Measurements from ENCODE around the gene COL4A2. TPM values are rescaled to one million over a fixed set of nuclear protein-coding genes. Genes with fewer than 3 reads are reported as not detected.

The COL4A2 gene
- total RNA-seq, 2 experiments from 2014 or later: not detected

DNA sequence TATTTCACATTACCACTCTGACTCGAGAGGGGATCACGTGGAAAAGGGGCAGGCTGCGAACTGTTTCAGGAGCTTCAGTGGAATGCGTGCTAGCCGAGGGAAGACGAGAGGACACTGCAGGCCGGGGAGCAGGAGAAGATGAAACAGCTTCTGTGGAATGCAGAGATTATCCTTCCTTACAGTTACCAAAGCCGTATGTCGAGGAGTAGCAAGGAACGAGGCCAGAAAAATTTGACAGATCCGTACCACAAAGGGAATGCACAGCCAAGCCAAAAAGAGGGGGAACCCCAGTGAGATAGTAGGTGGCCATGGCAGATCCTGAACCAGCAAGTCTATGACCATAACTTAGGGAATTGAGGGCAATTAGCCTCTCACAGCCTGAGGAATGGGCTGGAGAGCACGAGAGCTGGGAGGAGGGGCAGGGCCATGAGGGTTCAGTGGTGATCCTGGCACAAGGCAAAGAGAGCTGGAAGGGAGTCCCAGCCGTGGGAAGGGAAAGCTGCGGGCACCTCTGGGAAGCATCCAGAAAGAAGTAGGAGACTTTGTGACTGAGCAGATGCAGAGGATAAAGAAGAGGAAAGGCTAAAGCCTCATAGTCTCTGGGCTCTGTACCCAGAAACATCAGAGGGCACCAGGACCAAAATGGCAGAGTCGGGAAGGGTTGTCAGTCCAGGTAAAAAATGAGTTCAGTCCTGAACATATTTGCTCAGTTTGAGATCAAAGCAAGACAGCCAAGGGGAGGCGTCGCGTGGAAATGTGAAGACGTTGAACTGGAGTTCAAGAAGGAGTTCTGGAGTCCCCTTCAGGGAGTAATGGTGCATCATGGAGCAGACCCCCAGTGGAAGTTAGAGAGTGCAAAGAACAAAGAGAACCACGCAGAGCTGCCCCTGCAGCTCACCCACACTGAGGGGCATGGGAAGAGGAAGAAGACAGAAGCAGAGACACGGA lies 5.2 kb upstream of the COL4A2 start:
- H3K27me3 Mint-ChIP-seq: peaks cover 71% of the 10 kb centered on the region
- H3K4me1 Mint-ChIP-seq: peaks cover 5% of the 10 kb centered on the region
- no peak for DNase-seq
- POLR2A ChIA-PET: no interaction called here
- H3K36me3 Mint-ChIP-seq (ENCODE audit: low read depth): peaks cover 3% of the 10 kb centered on the region
- H3K9me3 Mint-ChIP-seq: no peaks in the 10 kb centered on the region
- H3K4me3 Mint-ChIP-seq: no peak overlapping the region
- CTCF ChIA-PET: no interaction called here
- H3K27ac Mint-ChIP-seq: no peak overlapping the region

DNA sequence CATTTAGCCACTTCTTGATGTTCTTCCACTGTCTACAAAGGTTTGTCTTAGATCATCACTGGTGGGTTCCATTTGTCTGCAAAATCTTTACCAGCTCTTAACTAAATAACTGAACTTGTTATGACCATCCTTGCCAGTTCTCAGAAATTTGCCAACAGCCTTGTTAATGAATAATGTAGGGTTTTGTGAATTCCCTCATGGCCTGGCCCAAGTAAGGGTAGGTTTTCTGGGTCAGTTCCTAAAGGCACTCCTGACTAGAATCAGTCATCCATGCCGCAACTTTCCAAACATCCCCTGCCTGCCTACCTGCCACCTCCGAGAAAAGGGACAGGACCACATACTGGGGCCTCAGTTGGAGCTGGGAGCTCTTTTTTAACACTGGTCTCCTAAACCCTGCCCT lies 4.1 kb upstream of the COL4A2 start:
- peaks cover 69% of the 10 kb centered on the region for H3K27me3 Mint-ChIP-seq
- H3K36me3 Mint-ChIP-seq (ENCODE audit: low read depth): peaks cover 3% of the 10 kb centered on the region
- DNase-seq: no peak
- POLR2A ChIA-PET: no interaction called here
- no peaks in the 10 kb centered on the region for H3K9me3 Mint-ChIP-seq
- H3K27ac Mint-ChIP-seq: no peak overlapping the region
- CTCF ChIA-PET: no interaction called here
- no peak overlapping the region for H3K4me3 Mint-ChIP-seq
- H3K4me1 Mint-ChIP-seq: peaks cover 5% of the 10 kb centered on the region

DNA sequence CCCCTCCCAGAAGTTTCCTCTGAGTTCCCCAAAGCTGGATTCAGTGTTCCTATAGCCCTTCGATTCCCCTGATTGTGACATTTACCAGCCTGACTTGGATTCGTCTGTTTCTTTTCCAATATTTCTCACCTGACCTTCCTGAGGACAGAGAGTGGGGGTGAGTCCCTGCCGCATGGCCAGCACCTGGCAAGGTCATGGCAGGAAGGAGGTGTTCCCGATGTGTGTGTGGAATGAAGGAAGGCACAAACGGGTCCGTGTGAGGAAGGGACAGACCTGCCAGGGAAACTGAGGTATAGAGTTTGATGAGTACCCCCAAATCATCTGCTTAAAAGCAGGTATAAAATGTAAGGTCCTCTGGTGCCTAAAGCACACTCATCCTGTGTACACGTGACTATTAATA lies 3.4 kb upstream of the COL4A2 start:
- ChIA-PET POLR2A (no interaction called here), CTCF (no interaction called here)
- H3K36me3 Mint-ChIP-seq (ENCODE audit: low read depth): peaks cover 3% of the 10 kb centered on the region
- H3K4me1 Mint-ChIP-seq: peaks cover 7% of the 10 kb centered on the region
- H3K27ac Mint-ChIP-seq: no peak overlapping the region
- H3K27me3 Mint-ChIP-seq: peaks cover 69% of the 10 kb centered on the region
- H3K9me3 Mint-ChIP-seq: no peaks in the 10 kb centered on the region
- H3K4me3 Mint-ChIP-seq: no peak overlapping the region
- DNase-seq: no peak

DNA sequence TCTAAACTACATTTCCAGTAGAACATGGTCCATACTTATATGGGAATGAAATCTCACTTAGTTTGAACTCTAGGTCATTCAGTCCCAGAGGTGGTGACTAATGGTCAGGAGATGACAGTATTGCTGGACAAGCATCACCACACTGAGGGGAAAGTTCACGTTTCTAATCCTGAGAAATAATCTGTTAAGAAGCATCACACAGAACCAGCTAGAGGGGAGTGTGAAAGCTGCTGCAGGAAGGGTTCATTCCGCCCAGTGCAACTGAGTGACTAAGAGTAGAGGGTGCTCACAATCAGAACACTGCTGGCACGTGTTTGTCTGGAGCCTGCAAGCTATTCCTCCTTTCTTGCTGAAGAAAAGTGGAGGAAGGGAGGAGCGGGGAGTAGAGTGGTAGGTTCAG lies 2.8 kb upstream of the COL4A2 start:
- Mint-ChIP-seq H3K36me3 (ENCODE audit: low read depth) (peaks cover 3% of the 10 kb centered on the region), H3K4me3 (no peak overlapping the region), H3K9me3 (no peaks in the 10 kb centered on the region), H3K27ac (no peak overlapping the region), H3K27me3 (peaks cover 72% of the 10 kb centered on the region), H3K4me1 (peaks cover 4% of the 10 kb centered on the region)
- DNase-seq: no peak
- ChIA-PET POLR2A (no interaction called here), CTCF (no interaction called here)

DNA sequence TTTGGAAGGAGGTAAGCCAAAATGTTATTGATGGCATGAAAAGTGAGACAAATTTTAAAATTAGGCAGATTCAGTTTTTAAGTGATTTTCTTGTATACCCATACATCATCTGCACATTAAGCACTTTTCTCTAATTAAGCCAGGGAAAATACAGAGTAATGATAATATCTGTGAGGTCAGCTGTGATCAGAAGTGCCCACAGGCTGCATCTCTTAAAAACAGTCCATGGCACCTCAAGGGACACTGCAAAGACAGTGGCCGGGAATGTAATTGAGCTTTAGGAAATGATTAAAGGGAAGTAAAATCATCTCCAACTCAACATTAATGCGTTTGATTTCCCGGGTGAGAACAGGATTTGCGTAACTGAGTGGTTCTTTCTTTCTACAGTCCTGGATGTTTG lies 2.1 kb upstream of the COL4A2 start:
- Mint-ChIP-seq H3K36me3 (ENCODE audit: low read depth) (peaks cover 3% of the 10 kb centered on the region), H3K27ac (no peak overlapping the region), H3K4me1 (peaks cover 4% of the 10 kb centered on the region), H3K4me3 (no peak overlapping the region), H3K9me3 (no peaks in the 10 kb centered on the region), H3K27me3 (peaks cover 74% of the 10 kb centered on the region)
- DNase-seq: no peak
- ChIA-PET CTCF (no interaction called here), POLR2A (no interaction called here)

DNA sequence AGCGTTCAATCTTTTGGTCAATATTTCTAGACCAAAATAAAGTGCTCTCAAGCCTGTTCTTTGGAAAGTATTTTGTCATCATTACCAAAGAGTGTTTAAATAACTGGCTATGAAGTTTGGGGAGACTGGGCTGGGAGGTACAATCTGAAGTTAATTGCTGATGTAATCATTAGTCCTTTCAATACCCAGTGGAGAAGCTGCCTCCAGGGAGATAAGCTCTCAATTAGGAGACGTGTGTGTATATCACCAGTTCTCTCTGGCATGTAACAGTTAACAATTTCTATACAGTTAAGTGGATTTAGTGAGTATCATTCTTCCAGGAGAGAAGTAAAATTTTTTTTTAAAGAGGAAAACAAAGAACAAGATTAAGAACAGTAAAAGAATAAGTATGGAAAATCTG lies 1.5 kb upstream of the COL4A2 start:
- ChIA-PET CTCF (no interaction called here), POLR2A (no interaction called here)
- H3K4me3 Mint-ChIP-seq: no peak overlapping the region

DNA sequence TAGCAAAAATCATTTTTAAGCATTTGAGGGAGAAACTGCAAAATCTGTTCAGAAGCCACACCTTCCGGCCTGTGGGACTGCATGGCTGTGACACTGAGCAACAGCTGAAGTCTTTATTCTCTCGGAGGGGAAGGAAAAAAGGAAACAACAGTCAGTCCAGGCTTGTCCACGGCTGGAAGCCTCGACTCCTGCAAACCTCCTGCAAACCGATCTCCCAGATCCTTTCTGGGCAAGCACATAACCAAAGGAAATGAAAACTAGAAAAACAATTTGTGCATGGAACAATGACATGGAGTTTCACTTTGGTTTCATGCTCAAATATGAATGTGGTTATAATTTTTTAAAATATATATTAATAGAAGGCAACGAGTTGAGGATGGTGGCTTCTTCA lies 1.1 kb upstream of the COL4A2 start:
- H3K27me3 Mint-ChIP-seq: peaks cover 70% of the 10 kb centered on the region
- CTCF ChIA-PET: no interaction called here
- H3K4me1 Mint-ChIP-seq: peaks cover 4% of the 10 kb centered on the region
- POLR2A ChIA-PET: no interaction called here
- no peak for DNase-seq
- no peaks in the 10 kb centered on the region for H3K9me3 Mint-ChIP-seq
- H3K4me3 Mint-ChIP-seq: no peak overlapping the region
- no peak overlapping the region for H3K27ac Mint-ChIP-seq
- H3K36me3 Mint-ChIP-seq (ENCODE audit: low read depth): peaks cover 3% of the 10 kb centered on the region

More for the DNA sequence above, 1.5 kb upstream of the COL4A2 start:
- DNase-seq: no peak
- Mint-ChIP-seq H3K27ac (no peak overlapping the region), H3K4me1 (peaks cover 4% of the 10 kb centered on the region), H3K27me3 (peaks cover 70% of the 10 kb centered on the region), H3K36me3 (ENCODE audit: low read depth) (peaks cover 3% of the 10 kb centered on the region), H3K9me3 (no peaks in the 10 kb centered on the region)

DNA sequence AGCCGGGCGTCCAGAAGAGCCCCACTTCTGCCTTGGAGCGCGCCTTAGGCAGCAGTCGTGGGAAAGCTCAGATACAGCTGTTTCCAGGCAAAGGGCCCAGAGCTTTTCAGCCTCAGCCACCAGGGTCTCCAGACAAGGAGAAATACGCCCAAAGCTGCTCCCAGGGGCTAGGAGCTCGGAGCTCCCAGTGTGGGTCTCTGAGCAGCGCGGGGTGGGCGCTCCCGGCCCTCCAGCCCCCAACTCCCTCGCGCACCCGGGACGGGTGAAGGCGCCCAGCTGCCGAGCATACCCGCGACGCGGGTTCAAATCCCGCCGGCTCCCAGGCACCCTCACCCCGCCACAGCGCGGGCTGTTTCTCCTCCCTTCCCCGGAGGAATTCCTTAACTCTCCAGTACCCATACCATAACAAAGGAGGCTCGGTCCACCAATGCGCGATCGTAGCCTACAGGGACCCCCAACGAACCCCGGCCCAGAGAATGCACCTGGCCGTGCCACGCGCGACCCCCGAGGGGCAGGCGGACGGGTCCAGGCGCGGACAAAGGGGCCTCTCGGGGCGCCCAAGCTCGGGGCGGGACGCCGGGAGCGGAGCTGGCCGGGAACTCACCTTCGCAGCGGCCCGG lies 634 bp upstream of the COL4A2 start:
- ChIA-PET CTCF (no interaction called here), POLR2A (no interaction called here)
- Mint-ChIP-seq H3K4me3 (no peak overlapping the region), H3K9me3 (no peaks in the 10 kb centered on the region), H3K4me1 (peaks cover 4% of the 10 kb centered on the region), H3K27me3 (peaks cover 69% of the 10 kb centered on the region), H3K36me3 (ENCODE audit: low read depth) (peaks cover 3% of the 10 kb centered on the region), H3K27ac (no peak overlapping the region)
- no peak for DNase-seq

DNA sequence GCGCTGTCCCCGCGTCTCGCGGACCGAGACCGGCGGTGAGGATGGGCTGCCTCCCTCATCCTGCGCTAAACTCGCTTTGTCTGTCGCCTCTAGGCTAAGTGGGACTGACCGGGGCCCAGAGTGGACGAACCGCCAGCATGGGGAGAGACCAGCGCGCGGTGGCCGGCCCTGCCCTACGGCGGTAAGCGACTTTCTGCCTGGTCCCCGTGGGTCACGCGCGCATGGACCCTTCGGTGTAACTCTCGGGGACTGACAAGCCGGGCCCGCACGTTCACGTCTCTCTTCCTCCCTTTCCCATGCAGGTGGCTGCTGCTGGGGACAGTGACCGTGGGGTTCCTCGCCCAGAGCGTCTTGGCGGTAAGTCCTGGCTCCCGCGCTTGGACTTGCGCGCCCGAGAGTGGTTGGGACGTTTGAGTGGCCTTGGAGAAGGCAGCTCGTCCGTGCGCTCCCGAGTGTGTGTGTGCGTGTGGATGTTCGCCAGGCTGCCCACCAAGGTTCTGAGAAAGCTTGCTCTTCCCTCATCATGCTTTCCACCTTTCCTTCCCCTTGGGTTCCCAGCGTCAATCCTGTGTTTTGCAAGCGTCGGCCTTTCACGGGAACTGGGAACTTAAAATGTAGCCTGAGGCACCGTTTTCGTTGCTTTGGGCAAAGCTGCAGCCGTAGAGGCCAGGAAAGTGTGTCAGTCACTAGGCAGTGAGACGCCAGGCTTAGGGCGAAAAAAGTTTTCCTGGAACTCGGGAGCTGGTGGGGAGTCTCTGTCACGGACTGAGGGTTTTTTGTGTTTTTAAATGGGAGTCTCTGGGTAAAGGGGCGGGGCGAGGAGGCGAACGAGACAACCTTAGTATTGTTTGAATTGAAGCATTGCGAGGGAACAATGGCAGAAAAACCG lies 927 bp downstream of the COL4A2 start:
- no peaks in the 10 kb centered on the region for H3K9me3 Mint-ChIP-seq
- no peak overlapping the region for H3K4me3 Mint-ChIP-seq
- POLR2A ChIA-PET: no interaction called here
- peaks cover 70% of the 10 kb centered on the region for H3K27me3 Mint-ChIP-seq
- H3K27ac Mint-ChIP-seq: no peak overlapping the region
- peaks cover 3% of the 10 kb centered on the region for H3K36me3 Mint-ChIP-seq (ENCODE audit: low read depth)
- H3K4me1 Mint-ChIP-seq: peaks cover 4% of the 10 kb centered on the region
- CTCF ChIA-PET: interaction anchor here (1.3 kb wide), 1 partner anchor 104 kb away, joined by 4 read pairs; no protein-coding TSS in a partner anchor
- no peak for DNase-seq

DNA sequence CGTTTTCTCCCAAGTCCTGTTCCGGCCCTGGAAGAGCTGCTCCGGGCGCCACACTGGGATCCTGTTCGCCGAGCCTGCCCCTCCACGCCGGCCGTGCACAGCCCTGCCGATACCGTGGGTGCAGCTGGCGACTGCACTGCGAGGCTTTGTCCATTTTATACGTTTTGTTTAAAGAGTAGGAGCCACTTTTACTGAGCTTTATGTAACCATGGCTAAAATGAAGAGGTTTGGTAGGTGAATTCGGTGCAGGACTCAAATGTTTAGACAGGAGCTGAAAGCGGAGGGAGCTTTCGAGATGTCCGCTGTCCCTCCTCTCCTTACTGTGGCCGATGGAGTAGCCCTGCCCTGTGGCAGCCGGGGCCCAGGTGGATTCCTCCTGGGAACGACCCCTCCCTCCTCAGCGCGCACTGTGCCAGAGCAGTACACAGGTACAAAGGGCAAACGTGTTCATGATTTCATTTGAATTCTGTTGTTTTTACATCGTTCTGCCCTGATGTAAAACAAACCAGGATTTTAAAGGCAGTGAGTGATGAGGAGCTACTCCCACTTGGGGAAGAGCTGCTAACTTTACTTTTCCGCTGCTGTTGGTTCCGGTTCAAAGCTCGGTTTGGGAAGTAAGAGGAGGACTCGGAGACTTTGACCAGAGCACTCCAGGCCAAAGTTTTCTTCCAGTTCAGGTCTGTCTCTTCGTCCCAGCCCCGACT lies 1.7 kb downstream of the COL4A2 start:
- Mint-ChIP-seq H3K27ac (no peak overlapping the region), H3K27me3 (peaks cover 62% of the 10 kb centered on the region)
- CTCF ChIA-PET: interaction anchor here (1.3 kb wide), 1 partner anchor 103 kb away, joined by 4 read pairs; no protein-coding TSS in a partner anchor

DNA sequence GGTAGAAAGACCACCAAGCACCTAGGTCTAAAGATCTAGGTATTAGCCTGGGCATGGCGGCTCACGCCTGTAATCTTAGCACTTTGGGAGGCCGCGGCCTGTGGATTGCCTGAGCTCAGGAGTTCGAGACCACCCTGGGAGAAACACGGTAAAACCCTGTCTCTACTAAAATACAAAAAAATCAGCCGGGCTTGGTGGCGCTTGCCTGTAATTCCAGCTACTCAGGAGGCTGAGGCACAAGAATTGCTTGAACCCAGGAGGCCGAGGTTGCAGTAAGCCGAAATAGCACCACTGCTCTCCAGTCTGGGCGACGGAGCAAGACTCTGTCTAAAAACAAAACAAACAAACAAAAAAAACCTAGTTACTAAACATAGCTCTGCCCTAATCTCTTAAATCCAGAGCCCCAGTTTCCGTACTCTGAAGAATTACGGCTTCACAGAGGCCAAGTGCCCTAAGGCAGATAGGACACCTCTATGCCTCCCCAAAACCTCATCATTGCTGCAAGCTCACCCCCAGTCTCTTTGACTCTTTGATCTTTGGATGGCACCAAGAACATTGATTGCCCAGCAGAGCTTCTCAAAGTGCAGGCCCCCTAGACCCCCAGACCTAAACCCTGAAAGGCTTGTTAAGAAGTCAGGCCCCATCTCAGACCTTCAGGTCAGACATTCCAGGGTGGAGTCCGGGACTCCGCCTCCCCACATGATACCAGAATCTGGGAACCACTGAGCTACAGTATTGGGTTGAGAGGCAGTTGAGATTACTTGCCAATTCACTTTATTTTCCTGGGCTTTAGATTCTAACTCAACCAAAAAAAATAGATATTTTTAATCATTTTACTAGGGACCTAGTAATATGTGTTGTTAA lies 2.8 kb downstream of the COL4A2 start:
- Mint-ChIP-seq H3K4me3 (no peak overlapping the region), H3K36me3 (ENCODE audit: low read depth) (peaks cover 3% of the 10 kb centered on the region), H3K27ac (no peak overlapping the region), H3K27me3 (peaks cover 51% of the 10 kb centered on the region), H3K9me3 (no peaks in the 10 kb centered on the region), H3K4me1 (peaks cover 4% of the 10 kb centered on the region)
- POLR2A ChIA-PET: no interaction called here
- CTCF ChIA-PET: no interaction called here
- DNase-seq: no peak

More for the DNA sequence above, 1.7 kb downstream of the COL4A2 start:
- no peak overlapping the region for H3K4me3 Mint-ChIP-seq
- peaks cover 4% of the 10 kb centered on the region for H3K4me1 Mint-ChIP-seq
- H3K36me3 Mint-ChIP-seq (ENCODE audit: low read depth): peaks cover 3% of the 10 kb centered on the region
- no peaks in the 10 kb centered on the region for H3K9me3 Mint-ChIP-seq
- no peak for DNase-seq
- POLR2A ChIA-PET: no interaction called here
